Breast epithelium (tissue), 3 donors: Measurements from ENCODE around the gene PCDH18.

Source experiments
- POLR2A ChIP-seq: fragments of 450-650 bp; IDR thresholded peaks from one replicate; pipeline ENCODE4 v1.6.1; 2016; ENCODE audit warnings: antibody characterized with exemption, mild to moderate bottlenecking, moderate library complexity
- POLR2AphosphoS5 ChIP-seq, 3 donors: sonication (generic); formaldehyde crosslinking; IDR thresholded peaks; one replicate each; pipeline ENCODE4 v1.6.1; 2017; ENCODE audit warnings: antibody characterized with exemption in 3 of 3
- TF ChIP-seq, protein P1 (sequence below), 3 donors: fragments of 450-650 bp; IDR thresholded peaks; one replicate each; pipeline ENCODE4 v1.5.1; 2016 to 2017; ENCODE audit warnings: antibody characterized with exemption in 3 of 3, mild to moderate bottlenecking in 3 of 3, moderate library complexity in 3 of 3

DNA sequence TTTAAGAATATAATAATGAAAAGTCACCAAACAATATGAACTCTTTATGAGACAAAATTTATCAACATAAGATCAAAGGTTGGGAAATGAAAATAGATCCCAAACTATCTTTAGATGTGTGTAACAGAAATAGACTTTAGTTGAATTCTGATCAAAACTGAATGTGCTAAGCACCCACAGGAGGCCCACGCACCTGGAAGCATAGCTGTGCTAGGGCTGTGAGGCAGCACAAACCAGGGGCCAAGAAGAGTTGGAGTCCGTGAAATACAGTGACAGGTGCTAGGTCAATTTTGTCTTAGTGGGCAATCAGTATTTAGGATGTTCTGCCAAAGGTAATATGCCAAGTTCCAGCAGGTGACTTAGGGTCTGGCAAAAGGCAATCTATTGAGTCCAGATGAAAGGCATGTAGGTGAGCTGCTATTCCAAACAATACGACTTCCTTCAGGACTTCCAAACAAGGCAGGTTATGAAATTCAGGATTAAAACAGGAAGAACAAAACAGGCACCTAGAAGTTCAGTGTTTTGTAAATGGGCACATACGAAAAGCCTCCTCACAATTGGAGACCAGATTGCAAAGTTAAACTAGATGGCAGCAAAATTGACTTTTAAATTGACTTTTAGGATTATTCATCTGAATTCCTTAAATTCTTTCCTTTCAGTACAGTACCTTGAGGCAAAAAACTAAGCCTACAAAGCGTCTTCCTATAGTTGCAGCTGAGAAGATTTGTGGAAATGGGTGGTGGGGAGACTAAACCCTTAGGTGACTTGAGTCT, 4.7 kb upstream of the PCDH18 start:
- TF ChIP-seq, protein P1, sequence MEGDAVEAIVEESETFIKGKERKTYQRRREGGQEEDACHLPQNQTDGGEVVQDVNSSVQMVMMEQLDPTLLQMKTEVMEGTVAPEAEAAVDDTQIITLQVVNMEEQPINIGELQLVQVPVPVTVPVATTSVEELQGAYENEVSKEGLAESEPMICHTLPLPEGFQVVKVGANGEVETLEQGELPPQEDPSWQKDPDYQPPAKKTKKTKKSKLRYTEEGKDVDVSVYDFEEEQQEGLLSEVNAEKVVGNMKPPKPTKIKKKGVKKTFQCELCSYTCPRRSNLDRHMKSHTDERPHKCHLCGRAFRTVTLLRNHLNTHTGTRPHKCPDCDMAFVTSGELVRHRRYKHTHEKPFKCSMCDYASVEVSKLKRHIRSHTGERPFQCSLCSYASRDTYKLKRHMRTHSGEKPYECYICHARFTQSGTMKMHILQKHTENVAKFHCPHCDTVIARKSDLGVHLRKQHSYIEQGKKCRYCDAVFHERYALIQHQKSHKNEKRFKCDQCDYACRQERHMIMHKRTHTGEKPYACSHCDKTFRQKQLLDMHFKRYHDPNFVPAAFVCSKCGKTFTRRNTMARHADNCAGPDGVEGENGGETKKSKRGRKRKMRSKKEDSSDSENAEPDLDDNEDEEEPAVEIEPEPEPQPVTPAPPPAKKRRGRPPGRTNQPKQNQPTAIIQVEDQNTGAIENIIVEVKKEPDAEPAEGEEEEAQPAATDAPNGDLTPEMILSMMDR (IDR thresholded peaks at IDR 0.05), result no peak
- no peak for TF ChIP-seq POLR2AphosphoS5 (IDR thresholded peaks at IDR 0.05)
- no peak for TF ChIP-seq POLR2A
